Stomach smooth muscle (tissue), 2 donors: ENCODE measurements around the gene P3H4.

Experiments
- H3K27ac ChIP-seq: one replicate; pipeline ENCODE4 v1.7.0; 2013; ENCODE audit warnings: mild to moderate bottlenecking, low read length, inconsistent platforms
- H3K27me3 ChIP-seq, 2 donors: one replicate each; pipeline ENCODE4 v1.7.0; 2013; ENCODE audit warnings: low read length in 2 of 2; ENCODE audit not compliant: insufficient read depth in 2 of 2, control insufficient read depth in 1 of 2
- H3K36me3 ChIP-seq, 2 donors: one replicate each; pipeline ENCODE4 v1.7.0; 2013; ENCODE audit warnings: low read length in 2 of 2; ENCODE audit not compliant: control insufficient read depth in 2 of 2, insufficient read depth in 2 of 2
- H3K4me1 ChIP-seq: one replicate; pipeline ENCODE4 v1.7.0; 2013; ENCODE audit warnings: low read length; ENCODE audit not compliant: control insufficient read depth, insufficient read depth
- H3K4me3 ChIP-seq, 2 donors: one replicate each; pipeline ENCODE4 v1.7.0; 2013; ENCODE audit warnings: low read length in 2 of 2
- H3K9ac ChIP-seq, 2 donors: one replicate each; pipeline ENCODE4 v1.7.0; 2013; ENCODE audit warnings: low read length in 2 of 2, mild to moderate bottlenecking in 1 of 2
- H3K9me3 ChIP-seq, 2 donors: one replicate each; pipeline ENCODE4 v1.7.0; 2013; ENCODE audit warnings: low read length in 2 of 2; ENCODE audit not compliant: control insufficient read depth in 2 of 2
- donor health status: healthy.
- donor health status: Pancreatic carcinoma.

Gene P3H4

DNA sequence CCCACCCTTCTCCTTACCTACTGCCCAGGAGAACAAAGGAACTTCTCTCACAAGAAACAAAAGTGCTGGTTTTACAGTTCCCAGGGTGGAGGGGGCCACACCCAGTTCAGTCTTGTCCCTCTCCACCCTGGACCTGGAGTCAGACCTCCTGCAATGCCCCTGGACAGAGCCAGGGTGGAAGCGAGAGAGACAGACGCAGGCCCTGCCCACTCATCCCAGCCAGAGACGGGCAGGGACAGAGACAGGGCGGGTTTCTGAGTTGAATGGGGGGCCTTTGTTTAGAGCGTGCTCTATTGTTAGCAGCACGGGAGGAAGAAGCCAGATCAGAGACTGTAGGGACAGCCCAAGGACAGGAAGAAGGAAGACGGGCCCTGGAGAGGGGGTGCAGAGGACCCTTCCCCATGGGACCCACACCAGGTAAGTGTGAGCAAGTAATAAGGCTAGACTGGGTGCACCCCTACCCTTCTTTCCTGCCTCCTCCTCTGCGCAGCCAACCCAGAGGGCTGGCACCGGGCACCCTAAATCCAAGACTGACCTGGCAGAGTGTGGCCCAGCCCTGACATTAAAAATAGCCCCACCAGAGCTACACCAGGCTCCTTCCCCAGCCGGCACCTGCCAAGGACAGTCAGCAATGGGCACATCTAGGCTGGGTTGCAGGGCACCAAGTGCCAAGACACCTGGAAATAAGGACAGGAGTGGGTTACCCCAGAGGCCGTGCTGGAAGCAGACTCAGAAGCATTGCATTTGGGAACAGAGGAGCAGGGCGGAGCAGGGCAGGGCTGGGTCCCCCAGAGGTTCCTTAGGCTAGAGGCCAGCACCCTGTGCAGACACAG lies 36.1 kb downstream of the P3H4 start:
- no peak overlapping the region for H3K9ac ChIP-seq
- no peak overlapping the region for H3K4me3 ChIP-seq
- H3K27ac ChIP-seq = peak overlapping the region; percentile 24
- H3K36me3 ChIP-seq = no peaks in the 10 kb centered on the region
- peaks cover 0 to 2% of the 10 kb centered on the region in 2 donors for H3K27me3 ChIP-seq
- H3K9me3 ChIP-seq = no peaks in the 10 kb centered on the region
- peaks cover 25% of the 10 kb centered on the region for H3K4me1 ChIP-seq

DNA sequence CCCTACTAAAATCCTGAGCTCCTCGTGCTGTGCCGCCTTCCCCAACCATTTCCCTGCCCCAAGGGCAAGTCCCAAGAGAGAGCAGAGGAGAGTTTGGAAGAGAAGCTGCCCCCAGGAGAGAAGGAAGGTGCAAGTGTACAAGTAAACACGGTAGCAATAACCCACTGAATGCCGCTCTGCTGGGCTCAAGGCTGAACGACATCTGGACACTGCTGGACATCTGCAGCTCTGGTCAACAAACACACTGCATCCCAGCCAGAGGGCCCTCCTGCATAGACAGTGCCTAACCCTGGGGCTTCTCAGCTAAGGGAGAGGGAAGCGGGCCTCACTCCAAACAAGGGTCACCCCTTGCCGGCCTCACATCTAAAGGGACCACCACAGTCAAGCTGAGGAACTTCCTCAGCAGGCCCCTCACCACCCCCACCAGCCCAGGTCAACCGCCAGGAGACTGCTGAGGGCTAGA lies 38.0 kb downstream of the P3H4 start:
- H3K9ac ChIP-seq = no peak overlapping the region
- peaks cover 25% of the 10 kb centered on the region for H3K4me1 ChIP-seq
- H3K27me3 ChIP-seq = peaks cover 0 to 2% of the 10 kb centered on the region in 2 donors
- no peak overlapping the region for H3K4me3 ChIP-seq
- H3K9me3 ChIP-seq = no peaks in the 10 kb centered on the region
- H3K27ac ChIP-seq = no peak overlapping the region
- no peaks in the 10 kb centered on the region for H3K36me3 ChIP-seq

DNA sequence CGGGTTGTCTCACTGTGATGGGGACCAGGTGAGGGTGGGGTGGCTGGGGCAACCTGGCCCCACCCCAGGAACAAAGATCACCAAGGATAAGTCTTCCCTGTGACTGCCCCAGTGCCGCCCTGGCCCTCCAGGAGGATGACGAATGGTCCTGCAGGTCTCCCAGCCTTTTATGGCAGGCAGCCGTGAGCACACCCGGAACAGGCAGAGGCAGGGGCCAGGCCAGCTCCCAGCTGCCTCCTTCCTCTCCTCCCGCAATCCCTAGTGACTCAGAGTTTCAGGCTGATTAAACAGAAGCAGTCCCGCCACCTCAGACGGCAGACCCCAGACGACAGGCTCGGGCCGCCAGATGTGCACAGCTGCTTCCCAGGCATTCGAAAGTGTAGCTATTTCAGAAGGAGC lies 38.6 kb downstream of the P3H4 start:
- Histone ChIP-seq H3K4me1 (peaks cover 25% of the 10 kb centered on the region), H3K4me3 (no peak overlapping the region), H3K27ac (no peak overlapping the region), H3K27me3 (peaks cover 0 to 2% of the 10 kb centered on the region in 2 donors), H3K9ac (no peak overlapping the region), H3K36me3 (peaks cover 0 to 3% of the 10 kb centered on the region in 2 donors), H3K9me3 (no peaks in the 10 kb centered on the region)

DNA sequence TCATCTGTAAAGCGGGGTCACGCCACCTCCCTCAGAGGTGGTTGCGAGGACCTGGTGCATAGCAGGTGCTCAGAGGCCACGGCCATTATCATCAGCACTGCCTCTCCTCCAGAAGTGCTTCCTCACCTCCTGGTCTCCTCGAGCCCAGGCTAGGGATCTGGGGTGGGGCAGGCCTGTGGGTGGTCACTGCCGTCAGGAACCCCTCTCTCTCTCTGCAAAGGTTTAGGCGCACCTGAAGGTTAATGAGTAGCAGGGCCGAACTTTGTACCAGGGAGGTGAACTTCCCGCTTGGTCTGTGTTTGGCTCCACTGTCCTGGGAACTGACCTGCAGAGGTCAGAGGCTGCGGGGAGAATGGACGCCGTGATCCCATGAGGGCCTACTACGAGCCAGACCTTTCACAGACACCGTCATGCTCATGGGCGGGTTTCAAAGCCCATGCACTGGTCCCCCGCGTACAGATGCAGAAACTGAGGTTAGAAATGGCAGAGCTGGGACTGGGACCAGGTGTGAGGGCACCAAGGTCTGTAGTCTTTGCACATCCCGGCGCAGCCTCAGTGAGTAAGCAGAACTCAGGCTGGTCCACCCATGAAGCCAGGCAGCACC lies 39.1 kb downstream of the P3H4 start:
- Histone ChIP-seq H3K27ac (no peak overlapping the region), H3K36me3 (peaks cover 0 to 4% of the 10 kb centered on the region in 2 donors), H3K9ac (no peak overlapping the region), H3K27me3 (peaks cover 0 to 2% of the 10 kb centered on the region in 2 donors), H3K4me3 (no peak overlapping the region), H3K4me1 (peaks cover 22% of the 10 kb centered on the region), H3K9me3 (no peaks in the 10 kb centered on the region)

DNA sequence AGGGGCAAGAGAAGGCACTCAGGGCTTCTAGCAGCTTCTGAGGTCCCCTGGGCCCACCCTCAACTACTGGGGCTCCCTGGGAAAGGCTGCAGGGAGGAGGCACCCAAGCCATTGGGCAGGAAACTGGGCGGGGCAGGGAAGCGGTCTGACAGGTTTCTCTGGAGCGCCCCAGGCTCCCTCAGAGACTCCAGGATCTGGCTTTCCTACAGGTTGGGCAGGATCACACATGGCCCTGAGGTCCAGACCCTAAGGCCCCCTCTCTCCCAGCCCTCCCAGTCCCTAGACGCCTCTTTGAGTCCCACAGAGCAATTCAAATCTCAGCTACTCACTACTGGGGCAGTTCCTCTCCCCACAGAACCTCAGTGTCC lies 39.5 kb downstream of the P3H4 start:
- H3K36me3 ChIP-seq = peaks cover 0 to 8% of the 10 kb centered on the region in 2 donors
- H3K9ac ChIP-seq = no peak overlapping the region
- no peaks in the 10 kb centered on the region for H3K9me3 ChIP-seq
- no peak overlapping the region for H3K27ac ChIP-seq
- peaks cover 17% of the 10 kb centered on the region for H3K4me1 ChIP-seq
- H3K4me3 ChIP-seq = no peak overlapping the region
- H3K27me3 ChIP-seq = peaks cover 0 to 2% of the 10 kb centered on the region in 2 donors

DNA sequence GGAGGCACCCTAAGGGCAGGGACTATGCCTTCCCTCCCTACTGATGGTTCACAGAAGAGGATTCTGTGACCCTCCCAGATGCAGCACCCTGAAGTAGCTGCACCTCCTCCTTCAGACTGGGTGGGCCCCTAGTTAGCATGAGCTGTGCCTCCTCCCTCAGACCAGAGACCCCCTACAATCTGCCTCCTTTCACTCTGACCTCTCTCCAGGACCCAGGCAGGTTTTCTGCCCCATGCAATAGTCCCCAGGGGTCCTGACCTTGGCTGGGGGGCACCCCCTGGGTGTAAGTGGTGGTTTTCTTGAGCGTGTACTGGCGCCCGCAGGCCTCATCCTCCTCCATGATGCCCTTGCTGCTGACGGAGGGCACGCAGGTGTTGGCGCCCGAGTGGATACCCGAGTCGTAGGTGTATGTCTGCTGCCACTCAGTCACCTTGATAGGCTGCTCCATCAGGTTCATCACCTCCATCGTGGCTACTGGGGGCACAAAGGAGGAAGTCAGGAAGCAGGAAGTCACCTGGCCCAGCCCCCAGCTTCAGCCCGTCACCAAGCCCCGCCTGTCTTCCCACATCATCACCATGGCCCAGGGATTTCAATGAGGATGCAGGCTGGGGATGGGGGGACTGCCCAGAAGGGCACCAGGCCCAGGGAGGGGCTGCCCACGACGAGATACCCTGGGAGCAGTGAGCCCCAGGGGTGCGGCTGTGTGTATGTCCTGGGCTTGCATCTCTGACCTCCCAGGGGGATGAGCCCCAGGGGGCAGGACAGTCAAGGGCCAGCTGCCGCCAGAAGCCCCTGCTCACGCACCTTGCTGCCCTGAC lies 40.2 kb downstream of the P3H4 start:
- H3K4me3 ChIP-seq = no peak overlapping the region
- H3K27me3 ChIP-seq = peaks cover 0 to 2% of the 10 kb centered on the region in 2 donors
- no peak overlapping the region for H3K27ac ChIP-seq
- no peak overlapping the region for H3K9ac ChIP-seq
- peaks cover 13% of the 10 kb centered on the region for H3K4me1 ChIP-seq
- peaks cover 0 to 8% of the 10 kb centered on the region in 2 donors for H3K36me3 ChIP-seq
- H3K9me3 ChIP-seq = no peaks in the 10 kb centered on the region

DNA sequence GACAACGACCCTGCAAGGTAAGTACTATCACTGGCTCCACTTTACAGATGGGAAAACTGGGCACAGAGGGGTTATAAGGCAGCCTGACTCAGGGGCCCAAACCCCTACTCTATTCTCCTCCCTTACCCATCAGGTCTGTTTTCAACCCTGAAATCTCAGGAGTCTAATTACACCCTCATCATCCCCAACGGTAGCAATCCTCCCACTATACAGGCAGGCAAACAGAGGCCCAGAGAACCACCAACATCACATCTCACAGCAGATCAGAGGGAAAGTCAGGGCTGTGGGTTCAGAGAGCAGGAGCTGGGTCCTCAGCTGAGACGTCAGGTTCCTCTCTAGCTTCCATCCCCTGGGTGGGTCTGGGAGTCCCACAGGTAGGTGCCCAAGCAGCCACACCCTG lies 41.8 kb downstream of the P3H4 start:
- no peak overlapping the region for H3K4me3 ChIP-seq
- H3K36me3 ChIP-seq = peaks cover 0 to 8% of the 10 kb centered on the region in 2 donors
- H3K9ac ChIP-seq = no peak overlapping the region
- H3K27ac ChIP-seq = no peak overlapping the region
- H3K9me3 ChIP-seq = no peaks in the 10 kb centered on the region
- peaks cover 0 to 2% of the 10 kb centered on the region in 2 donors for H3K27me3 ChIP-seq
- peaks cover 2% of the 10 kb centered on the region for H3K4me1 ChIP-seq

DNA sequence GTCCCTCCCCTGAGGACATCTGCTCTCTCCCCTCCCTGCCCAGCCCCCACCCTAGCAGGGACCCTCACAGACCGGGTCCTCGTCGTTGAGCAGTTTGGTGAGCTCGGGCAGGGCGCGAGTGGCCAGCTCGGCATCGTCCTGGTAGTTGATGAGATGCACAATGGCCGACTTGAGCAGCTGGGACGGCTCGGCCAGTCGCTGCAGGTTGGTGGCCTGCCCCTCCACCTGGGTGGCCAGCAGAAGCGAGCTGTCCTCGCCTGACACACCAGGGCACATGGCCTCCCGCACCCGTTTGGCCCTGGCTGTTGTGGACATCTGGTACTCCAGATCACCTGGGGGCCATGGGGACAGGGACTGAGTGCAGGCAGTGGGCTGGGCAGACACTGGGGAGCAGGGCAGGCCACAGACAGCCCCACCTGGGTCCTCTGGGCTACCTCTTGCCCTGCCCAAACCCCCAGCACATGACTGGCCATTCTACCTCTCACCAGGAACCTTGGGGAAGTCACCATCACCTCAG lies 42.3 kb downstream of the P3H4 start:
- H3K4me3 ChIP-seq = no peak overlapping the region
- H3K36me3 ChIP-seq = peaks cover 0 to 8% of the 10 kb centered on the region in 2 donors
- H3K4me1 ChIP-seq = peaks cover 2% of the 10 kb centered on the region
- peaks cover 0 to 2% of the 10 kb centered on the region in 2 donors for H3K27me3 ChIP-seq
- H3K9ac ChIP-seq = no peak overlapping the region
- H3K27ac ChIP-seq = no peak overlapping the region
- no peaks in the 10 kb centered on the region for H3K9me3 ChIP-seq

DNA sequence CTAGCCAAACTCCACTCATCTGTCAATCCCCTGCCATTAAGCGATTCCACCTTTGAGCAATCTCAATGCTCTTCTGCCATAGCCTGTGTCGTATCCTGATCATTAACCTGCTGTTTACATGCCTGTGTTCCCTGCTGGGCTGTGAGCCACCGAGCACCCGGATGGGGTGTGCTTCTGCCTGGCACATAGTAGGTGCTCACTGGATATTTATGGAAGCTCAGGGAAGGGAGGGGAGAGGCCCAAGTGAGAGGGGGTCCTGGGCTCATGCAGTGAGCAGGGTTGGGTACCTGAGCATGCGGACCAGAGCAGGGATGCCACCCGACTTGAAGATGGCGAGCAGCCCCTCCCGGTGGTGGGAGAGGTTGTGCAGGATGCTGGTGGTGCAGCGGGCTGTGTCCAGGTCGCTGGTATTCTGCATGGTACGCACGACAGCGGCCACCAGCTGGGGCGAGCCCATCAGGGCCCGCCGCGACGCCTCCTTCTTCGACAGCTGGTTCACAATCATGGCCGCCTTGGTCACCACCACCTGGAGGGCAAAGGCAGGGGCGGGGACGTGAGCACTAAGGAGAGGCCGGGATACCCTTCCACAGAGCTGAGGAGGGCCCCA lies 43.0 kb downstream of the P3H4 start:
- H3K4me3 ChIP-seq = no peak overlapping the region
- peaks cover 0 to 2% of the 10 kb centered on the region in 2 donors for H3K27me3 ChIP-seq
- H3K9me3 ChIP-seq = no peaks in the 10 kb centered on the region
- peaks cover 0 to 8% of the 10 kb centered on the region in 2 donors for H3K36me3 ChIP-seq
- H3K27ac ChIP-seq = no peak overlapping the region
- no peak overlapping the region for H3K9ac ChIP-seq
- peaks cover 2% of the 10 kb centered on the region for H3K4me1 ChIP-seq
